Left hindlimb (tissue), 1 donor: ENCODE measurements around the gene NCR3LG1.
A peak's percentile ranks its signal among the peaks of the same experiment; 100 is the strongest.

Source experiments
- DNase-seq: peaks from one replicate; pipeline ENCODE4 v3.0.0-alpha.2; 2018

The NCR3LG1 gene, protein sequence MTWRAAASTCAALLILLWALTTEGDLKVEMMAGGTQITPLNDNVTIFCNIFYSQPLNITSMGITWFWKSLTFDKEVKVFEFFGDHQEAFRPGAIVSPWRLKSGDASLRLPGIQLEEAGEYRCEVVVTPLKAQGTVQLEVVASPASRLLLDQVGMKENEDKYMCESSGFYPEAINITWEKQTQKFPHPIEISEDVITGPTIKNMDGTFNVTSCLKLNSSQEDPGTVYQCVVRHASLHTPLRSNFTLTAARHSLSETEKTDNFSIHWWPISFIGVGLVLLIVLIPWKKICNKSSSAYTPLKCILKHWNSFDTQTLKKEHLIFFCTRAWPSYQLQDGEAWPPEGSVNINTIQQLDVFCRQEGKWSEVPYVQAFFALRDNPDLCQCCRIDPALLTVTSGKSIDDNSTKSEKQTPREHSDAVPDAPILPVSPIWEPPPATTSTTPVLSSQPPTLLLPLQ

DNA sequence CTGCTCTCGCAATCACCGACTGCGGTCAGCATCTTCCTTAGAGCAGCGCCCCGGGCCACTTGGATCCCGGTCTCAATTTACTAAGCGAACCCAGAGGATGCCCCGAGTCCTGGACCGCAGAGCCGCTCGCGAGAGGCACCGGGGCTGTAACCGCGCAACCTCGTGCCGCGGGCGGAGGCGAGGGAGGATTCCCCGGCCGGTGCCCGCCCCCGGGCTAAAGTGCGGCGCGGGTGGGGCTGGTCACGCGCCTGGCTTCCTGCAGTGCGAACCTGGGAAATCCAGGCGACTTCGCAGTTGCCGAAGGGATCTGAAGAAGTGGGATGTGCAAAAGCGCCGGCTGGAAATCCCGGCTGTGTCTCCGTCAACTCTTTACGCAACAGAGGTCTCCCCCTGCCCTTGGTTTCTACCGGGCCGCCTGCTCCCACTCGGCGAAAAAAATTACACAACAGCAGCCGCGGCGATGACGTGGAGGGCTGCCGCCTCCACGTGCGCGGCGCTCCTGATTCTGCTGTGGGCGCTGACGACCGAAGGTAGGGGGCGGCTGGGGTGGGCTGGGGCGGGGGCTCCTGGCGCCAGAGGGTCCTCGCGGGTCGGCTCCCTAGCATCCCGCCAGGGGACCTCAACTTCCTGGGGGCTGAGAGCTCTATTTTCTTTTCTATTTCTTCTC lies at the start of gene NCR3LG1:
Gene NCR3LG1, plus strand, starts transcription at position 291 of the 667 bp plus-strand sequence. Its CDS starts 170 bp downstream, at position 461.
- DNase-seq, result peak; percentile 54

DNA sequence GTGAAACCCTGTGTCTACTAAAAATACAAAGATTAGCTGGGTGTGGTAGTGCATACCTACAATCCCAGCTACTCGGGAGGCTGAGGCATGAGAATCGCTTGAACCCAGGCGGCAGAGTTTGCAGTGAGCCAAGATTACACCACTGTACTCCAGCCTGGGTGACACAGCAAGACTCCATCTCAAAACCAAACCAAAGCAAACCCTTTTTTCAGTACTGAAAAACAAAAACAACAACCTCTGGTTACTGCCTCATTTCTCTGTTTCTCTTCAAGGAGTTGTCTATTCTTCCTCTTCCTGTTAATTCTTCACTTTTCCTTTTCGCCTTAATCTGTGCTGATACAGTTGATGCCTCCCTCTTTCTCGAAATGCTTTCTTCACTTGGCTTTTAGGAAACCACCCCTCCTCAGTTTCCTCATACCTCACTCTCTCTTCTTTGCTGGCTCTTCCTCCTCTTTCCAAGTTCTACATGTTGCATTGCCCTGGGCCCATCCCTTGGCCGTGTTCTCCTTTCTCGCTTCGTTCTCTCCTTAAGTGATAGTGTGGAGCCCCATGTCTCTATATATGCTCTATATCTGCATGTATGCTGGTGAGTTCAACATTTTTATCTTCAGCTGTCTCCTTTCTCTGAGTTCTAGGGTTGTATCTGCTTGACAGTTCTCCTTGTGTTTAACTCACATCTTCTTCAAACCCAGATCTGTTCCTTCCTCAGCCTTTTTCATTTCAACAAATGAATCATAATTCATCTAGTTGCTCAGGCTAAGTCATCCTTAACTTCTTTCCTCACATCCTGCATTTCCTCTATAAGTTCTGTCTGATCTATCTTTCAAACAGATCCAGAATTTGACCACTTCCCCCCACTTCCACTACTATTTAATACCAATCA lies 38.0 kb upstream of the NCR3LG1 start:
- no peak for DNase-seq

DNA sequence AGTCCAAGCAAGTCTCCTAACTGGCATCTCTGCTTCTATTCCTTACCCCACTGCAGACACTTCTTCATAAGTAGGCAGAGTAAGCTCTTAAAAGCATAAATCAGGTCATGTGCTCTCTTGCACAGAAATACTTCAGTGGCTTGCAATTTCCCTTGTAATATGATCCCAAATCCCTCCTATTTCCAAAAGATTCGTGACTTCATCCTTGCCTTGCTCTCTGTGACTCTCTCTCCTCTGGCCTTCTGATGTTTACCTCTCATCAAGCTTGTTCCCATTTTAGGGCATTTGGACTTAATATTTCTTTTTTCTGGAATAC lies 37.4 kb upstream of the NCR3LG1 start:
- no peak for DNase-seq

DNA sequence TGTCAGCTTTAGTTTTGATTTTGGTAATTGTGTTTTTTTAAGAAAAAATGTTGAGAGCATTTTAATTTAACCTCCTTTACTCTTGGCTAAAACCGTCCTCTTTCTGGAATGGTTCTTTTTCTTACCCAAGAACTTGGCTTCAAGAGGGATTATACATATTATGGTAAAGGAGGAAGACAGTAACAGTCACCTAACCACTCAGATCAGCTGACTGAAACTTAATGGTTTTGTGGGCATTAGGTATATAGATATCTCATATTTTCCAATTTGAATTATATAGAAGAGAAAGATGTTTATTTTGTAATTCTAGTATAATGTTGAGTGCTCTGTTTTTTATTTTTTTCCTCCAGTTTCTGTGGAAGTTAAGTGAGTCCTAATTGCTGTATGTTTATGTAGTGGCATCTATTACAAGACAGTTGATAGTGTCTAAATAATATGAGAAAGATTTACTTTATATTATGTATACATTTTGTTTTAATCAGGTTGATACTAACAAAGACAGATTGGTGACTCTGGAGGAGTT lies 36.6 kb upstream of the NCR3LG1 start:
- DNase-seq, result no peak

DNA sequence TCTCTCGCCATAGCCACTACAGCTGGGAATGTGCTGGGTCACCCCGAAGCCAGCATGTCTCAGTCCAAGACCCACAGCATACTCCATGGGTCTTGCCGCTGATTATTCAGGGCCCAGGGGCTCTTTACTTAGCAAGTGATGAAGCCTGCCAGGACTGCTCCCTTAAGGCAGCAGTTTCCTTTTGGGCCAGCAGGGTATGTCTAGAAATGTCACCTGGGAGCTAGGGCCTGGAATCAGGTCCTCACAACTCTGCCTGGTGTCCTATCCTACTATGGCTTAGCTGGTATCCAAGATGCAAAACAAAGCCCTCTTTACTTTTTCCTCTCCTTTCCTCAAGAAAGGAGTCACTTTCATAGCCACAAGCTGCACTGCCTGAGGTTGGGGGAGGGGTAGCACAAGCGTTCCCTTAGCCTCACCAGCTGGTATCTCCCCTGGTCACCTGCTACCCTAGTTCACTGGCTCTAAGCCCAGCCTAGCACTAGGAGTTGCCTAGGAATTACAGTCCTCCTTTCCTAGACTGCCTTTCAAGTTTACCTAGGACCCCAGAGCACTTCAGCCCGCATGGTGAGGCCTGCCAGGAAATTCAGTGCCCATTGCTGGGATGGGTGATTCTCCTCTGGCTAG lies 22.6 kb upstream of the NCR3LG1 start:
- DNase-seq, result no peak

DNA sequence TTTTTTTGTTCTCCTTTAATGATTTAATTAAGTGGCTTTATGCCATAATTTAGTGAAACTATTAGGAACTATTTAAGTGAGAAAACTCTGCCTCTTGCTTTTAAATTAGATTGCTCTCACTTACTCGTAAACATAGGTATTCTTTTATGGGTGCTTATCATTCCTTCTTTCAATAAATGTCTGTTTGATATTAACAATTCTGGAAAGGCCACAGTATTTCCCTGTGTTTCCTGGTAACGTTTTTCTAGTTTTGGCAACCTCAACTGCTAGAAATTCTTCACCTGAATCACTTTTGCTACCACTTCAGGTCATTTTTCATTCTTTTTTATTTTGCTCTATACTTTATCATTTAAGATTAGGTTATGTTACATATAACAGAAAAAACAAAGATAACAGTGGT lies 19.9 kb upstream of the NCR3LG1 start:
- no peak for DNase-seq

DNA sequence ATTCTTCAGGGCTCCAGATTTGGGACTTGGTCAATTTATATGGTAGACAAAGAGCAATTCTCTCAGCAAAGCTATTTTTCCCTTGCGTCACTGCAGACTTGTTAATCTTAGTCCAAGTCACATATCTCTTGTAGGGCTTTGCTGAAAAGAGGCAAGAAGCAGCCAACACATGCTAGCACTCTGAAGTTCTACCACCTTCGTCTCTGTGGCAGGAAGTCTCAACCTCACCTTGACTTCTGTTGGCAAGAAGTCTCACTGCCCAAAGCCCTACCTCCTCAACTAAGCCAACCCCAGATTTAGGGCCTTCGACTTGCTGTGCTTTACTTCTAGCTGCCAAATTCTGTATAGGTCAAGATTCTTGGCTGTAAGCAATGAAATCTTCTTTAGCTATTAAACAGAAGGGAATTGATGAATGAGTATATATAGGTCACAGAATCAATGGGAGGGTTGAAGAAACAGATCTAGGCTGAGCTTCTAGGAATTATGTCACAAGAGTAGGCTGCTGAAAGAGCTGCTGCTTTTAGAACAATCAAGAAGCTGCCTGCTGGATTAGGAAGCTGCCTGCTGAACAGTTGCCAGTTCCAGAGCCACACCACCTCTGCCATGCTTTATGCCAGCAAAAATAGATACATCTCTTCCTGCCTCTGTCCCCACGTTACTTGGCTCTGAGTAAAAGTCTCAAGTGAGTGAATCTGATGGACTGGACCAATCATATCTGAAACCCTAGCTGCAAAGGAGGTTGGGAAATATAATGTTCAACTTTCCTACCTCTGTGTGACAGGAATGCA lies 17.6 kb upstream of the NCR3LG1 start:
- DNase-seq, result no peak

DNA sequence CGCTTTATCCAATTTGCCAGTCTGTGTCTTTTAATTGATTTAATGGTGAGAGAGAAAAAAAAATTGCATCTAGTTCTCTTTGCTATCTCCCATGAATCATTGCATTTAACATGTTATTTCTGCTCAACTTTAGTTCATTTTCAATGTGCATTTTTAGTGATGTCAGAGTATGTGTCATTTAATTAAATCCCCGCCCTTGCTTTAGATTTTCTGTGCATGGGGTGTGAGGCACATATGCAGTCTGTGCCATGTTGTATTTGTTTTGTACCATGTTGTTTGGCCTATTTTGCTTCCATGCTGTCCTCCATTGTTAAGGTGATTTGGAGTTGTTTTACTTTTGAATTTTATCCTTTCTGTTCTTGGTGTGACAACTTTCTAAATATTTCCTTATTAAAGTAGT lies 8.3 kb upstream of the NCR3LG1 start:
- no peak for DNase-seq

DNA sequence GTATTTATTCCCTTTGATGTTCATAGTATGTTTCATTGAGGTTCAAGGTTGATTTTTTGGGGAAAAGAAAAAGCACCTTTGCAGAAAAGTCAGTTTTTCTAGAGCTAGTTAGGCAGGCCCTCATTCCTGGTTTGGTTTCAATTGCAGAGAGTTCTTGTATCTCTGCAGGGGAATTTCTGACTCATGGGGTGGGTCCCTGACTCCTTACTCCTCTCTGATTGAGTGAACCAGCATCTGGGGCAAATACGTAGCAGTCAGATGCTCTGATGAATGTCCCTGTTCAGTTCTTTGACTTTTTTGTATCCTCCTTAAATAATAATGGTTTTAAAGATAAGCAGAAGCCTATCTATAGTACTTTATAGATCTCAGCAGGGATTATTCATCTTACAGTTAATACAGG lies 7.7 kb upstream of the NCR3LG1 start:
- DNase-seq, result no peak

DNA sequence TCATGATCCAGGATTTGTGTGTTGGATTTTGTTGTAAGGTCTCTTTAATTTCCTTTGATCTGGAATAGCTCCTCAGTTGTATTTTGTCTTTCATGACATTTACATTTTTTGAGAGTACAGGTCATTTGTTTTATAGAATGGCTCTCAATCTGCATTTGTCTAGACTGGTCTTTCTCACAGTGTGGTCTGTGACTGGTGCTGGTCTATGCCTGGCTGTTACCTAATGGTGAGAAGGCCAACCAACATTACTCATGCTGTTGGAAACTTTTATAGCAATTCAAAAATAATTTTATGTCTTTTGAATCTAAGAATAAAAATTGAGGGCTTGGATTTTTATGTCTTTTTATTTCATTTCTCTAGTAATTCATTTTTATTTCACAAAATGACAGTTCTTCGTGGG lies 3.9 kb upstream of the NCR3LG1 start:
- DNase-seq, result no peak

DNA sequence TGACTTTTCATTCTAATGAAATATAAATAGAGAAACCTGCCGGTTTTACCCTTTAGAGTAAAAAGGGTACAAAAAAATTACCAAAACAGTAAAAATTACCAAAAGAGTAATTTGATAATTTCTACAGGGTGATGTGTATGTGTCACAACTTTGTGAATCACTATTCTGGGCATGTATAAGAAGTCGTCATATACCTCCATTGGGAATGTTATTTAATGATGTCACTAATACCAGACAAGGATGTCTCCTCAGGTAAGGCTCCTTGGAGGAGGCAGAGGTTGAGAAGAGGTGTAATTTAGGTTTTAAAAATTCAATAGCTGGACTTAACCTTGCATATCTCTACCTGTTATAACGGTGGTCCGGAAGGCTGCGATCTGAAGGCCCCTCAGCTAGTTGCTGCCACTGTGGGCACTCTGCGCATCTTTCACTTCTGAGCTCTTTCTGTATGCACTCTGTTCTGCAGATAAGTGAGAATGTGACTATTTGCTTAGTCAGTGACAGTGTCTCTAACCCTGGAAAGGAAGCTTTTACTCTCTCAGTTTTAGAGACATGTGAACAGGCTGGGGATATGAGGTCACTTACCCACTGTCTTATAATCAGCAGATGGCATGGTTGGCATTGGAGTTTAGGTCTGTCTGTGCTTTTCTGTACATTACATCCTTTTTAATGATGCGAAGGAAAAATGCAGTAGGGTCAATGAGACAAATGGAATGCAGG lies 987 bp upstream of the NCR3LG1 start:
- no peak for DNase-seq

DNA sequence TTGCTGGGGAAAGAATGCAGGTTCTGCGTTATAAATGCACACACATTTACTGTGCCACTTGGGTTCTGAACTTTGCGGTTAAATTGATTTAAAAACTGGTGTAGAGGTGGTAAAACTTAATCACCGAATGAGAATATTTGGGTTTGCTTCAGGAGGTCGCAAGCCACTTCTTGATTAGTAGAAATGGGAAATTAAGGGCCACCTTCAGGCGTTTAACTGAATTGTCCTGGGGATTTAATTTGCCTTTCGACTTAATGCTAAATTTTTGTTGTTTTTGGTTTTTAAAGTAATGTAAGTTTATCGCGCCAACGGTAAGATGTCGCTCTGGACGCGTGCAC lies 459 bp upstream of the NCR3LG1 start:
- DNase-seq, result no peak

DNA sequence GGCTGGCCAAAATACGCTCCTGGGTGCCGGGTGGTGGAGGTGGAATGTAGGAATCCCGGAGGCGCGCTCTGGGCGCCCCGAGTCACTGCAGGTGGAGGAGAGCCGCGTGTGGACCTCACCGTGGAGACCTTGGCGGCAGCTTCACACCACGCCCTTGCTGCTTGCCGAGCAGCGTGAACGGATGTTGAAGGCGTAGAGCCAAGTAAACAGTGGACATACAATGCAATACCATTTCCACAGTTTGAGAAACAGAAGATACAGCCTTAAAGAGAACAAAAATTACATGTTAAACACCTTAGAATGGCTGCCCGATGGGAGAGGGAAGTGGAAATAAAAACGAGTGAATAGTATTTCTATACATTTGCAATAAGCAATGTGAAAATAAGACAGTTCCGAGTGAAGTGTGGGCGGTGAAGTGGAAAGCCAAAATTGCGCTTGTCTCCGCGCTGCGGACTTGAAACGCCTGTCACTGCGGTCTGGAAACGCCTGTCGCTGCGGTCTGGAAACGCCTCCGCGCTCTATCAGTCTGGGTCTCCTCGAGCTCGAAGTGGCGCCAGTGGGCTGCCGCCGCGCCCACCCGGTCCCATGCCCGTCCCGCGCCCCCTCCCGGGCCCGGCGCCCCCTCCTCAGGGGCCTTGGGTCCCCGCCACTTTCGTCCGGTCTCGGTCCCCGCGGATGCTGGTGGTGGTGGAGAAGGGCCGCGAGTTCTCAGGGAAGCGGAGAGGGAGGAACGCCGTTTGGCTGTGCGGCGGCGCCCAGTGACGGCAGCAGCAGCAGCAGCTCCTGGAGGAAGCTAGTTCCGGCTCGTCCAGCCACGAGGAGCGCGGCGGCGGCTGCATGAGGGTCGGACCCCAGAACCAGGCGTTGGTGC lies 1.6 kb downstream of the NCR3LG1 start:
- peak; percentile 84 for DNase-seq

DNA sequence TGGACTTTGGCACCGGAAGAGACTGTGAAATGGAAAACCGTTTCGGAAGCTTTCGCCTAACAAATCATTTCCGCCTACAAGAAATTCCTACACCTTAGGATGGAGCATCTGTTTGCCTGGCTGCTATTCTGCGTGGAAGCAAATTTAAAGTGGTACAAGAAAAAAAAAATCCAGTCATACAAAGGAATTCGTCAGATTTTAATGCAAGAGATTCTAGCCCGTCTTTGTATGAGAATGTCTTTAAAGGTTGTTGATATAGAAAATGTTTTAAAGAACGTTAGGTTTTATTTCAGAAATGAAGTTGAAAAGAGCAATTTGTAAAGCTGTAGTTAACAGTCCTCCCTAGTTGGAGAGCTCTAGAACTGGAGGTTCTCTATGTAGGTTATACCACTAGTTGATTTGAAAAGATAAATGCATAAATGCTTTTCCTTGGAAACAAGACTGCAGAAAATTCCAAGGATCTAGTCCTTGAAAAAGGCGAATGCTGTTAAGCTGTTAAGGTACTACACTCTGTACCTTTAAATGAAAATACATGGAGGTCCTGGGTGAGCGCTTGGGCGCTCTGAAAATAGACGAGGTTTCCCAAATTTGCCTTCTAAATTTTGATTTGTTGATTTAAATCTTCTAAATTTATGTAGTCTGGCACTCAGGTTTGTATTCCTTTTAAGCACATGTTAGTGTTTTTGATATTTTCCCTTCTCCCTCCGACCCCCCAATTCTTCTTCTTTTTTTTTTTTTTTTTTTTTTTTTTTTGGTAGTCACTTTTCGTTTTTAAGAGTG lies 2.4 kb downstream of the NCR3LG1 start:
- no peak for DNase-seq

DNA sequence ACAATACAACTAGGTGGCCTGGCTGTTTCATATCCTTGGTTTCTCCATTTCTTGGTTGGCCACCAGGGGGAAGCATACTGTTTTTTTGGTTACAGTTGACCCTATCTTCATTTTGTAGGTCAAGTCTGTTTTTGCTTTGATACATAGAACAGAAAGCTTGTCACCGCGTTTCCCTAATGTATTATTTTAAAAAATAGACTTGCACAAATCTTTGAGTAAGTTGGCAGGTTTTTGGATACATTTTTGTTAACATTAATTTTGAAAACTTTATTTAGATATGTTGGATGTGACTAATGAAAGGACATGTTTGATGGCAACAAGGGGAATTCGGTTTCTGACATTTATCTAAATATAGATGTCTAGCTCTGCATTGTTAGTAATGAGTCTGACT lies 3.0 kb downstream of the NCR3LG1 start:
- DNase-seq, result peak; percentile 42

DNA sequence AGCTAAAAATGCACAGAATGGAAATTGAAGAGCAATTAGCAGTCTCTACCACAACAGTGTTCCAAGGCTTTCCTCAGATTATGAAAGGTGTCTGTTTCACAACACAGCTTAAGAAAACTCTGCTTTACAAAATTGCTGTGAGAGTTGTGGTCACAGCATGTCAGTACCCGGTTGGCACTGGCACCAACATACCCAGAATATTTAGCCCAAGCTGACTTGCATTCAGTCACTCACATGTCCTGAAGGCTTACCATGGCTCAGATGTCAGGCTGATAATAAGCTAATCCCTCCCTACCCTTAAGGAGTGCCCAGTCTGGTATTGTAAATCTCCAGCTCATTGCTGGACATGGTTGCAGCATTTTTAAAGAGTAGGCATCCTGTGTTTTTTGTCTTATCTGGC lies 14.9 kb downstream of the NCR3LG1 start:
- no peak for DNase-seq

DNA sequence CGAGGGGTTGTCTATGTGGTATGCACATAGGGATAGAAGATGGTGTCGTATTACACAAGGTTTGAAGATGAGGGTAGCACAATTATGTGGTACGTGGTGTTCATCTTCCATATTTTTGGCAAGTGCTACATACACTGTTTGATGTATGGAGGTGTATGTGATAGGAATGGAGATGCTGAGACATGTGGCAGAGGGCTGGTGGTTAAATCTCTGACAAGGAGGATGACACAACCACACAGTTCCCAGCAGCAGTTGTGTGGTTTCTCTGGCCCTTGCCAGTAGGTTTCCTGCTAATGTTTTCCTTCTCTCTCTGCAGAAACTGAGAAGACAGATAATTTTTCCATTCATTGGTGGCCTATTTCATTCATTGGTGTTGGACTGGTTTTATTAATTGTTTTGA lies 17.0 kb downstream of the NCR3LG1 start:
- DNase-seq, result no peak

DNA sequence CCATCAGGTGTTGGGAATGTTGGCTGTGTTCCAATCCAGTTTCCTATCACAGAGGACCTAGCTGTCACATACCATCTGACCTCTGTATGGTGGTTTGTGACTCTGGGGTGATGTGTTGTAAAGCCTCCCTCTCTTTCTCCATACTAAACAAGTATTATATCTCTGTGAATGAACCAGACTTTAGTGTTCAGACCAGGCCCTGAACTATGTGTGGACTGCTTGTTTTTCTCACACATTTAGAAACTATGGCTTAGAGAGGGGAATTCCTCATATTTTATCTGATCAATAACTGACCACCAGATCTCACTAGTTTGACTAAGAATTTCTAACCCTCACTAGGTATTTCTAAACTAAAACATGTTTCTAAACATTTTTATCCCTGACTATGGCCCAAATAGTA lies 17.5 kb downstream of the NCR3LG1 start:
- DNase-seq, result no peak

DNA sequence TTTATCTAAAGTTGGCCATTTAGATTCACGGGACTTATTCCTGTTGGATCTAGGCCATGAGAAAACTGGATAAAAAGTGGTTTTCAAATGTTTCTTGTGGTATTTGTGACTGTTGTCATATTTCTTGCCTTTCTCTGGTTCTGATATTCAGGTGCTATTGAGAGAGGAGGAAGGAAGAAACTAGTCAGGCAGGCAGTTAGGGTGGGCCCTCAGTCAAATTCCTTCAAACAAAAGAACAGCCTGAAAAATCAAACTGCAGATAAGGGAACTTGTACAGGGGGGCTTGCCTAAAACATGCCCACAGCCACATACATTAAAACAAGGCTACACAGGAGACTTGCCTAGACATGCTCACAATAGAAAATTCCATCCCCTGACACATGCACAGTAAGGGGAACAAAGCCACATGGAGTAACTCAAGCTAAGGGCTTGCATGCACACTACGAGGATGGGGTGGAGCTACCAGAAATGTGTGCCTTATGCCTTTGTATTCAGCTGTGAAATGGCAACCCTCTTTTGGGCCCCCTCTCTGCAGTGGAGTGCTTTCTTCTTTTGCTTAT lies 18.2 kb downstream of the NCR3LG1 start:
- DNase-seq, result no peak
